CD4-positive, CD25-positive, alpha-beta regulatory T cell (primary cell): Measurements from ENCODE around the gene ZNF311. TPM values are rescaled to one million over a fixed set of nuclear protein-coding genes. Genes with fewer than 3 reads are reported as not detected.

ENCODE experiments used
- ATAC-seq, 2 donors: fragments of 150-1000 bp; cut with Tn5 transposase; one replicate each; pipeline ENCODE4 v1.10.0; 2021; ENCODE audit warnings: low read depth in 2 of 2, moderate number of reproducible peaks in 2 of 2, moderate library complexity in 1 of 2
- DNase-seq, 3 donors: peaks; one replicate each; pipeline versions ENCODE4 v3.0.0 to v3.0.0-alpha.2; 2012 to 2022; ENCODE audit warnings: mixed read lengths in 1 of 3
- H3K27ac ChIP-seq: one replicate; pipeline ENCODE4 v1.7.0; 2013; ENCODE audit warnings: mild to moderate bottlenecking, low read length; ENCODE audit not compliant: insufficient read depth, poor library complexity, severe bottlenecking
- H3K27me3 ChIP-seq: one replicate; pipeline ENCODE4 v1.7.0; 2013; ENCODE audit warnings: low read length; ENCODE audit not compliant: control insufficient read depth, insufficient read depth
- H3K36me3 ChIP-seq: one replicate; pipeline ENCODE4 v1.7.0; 2013; ENCODE audit warnings: mild to moderate bottlenecking, low read length, moderate library complexity; ENCODE audit not compliant: control insufficient read depth, insufficient read depth
- H3K4me1 ChIP-seq: 2 replicates; pipeline ENCODE4 v1.7.0; 2013; ENCODE audit warnings: mild to moderate bottlenecking, low read length; ENCODE audit not compliant: insufficient read depth, control insufficient read depth, poor library complexity, severe bottlenecking
- H3K4me3 ChIP-seq: one replicate; pipeline ENCODE4 v1.7.0; 2013; ENCODE audit warnings: low read depth, mild to moderate bottlenecking, low read length, moderate library complexity
- H3K9me3 ChIP-seq, 2 experiments: 1 replicate in 1 of 2; 2 replicates in 1 of 2; pipeline ENCODE4 v1.7.0; 2013; ENCODE audit warnings: low read length in 2 of 2, mild to moderate bottlenecking in 1 of 2, moderate library complexity in 1 of 2; ENCODE audit not compliant: control insufficient read depth in 2 of 2
- H3K27ac Mint-ChIP-seq, 3 donors: one replicate each; pipeline ENCODE4 v1.8.0; 2020 to 2022; ENCODE audit warnings: mild to moderate bottlenecking in 3 of 3, mixed read lengths in 3 of 3, moderate library complexity in 2 of 3
- H3K27me3 Mint-ChIP-seq: one replicate; pipeline ENCODE4 v1.8.0; 2022; ENCODE audit warnings: mild to moderate bottlenecking, mixed read lengths
- H3K36me3 Mint-ChIP-seq: one replicate; pipeline ENCODE4 v1.8.0; 2020; ENCODE audit warnings: mixed read lengths
- H3K4me1 Mint-ChIP-seq, 4 donors: one replicate each; pipeline ENCODE4 v1.8.0; 2020 to 2022; ENCODE audit warnings: mixed read lengths in 4 of 4, mild to moderate bottlenecking in 1 of 4
- H3K4me3 Mint-ChIP-seq, 4 donors: one replicate each; pipeline ENCODE4 v1.8.0; 2020 to 2022; ENCODE audit warnings: mild to moderate bottlenecking in 4 of 4, mixed read lengths in 4 of 4, moderate library complexity in 3 of 4
- H3K9me3 Mint-ChIP-seq, 7 donors: one replicate each; pipeline ENCODE4 v1.8.0; 2020 to 2022; ENCODE audit warnings: mixed read lengths in 7 of 7, mild to moderate bottlenecking in 3 of 7, moderate library complexity in 2 of 7
- polyA plus RNA-seq, 4 donors: library from polyadenylated mRNA; unstranded; fragments of 300-500 nt; fragmentation: Illumina TruSeq; gene quantifications; one replicate each; pipeline ENCODE4 v1.2.3, GENCODE V29; 2021
- total RNA-seq: library from RNA; stranded (reverse); gene quantifications from one replicate; pipeline ENCODE4 v1.2.3, GENCODE V29; 2022

ZNF311 gene
- total and polyA plus RNA-seq, 5 donors from 2014 or later = 0.13 to 0.54 TPM; not detected in 3

GRCh38 chr6:29019629-29020028 is 14.5 kb upstream of the ZNF311 start:
- H3K4me3 Mint-ChIP-seq = no peak overlapping the region
- H3K27ac Mint-ChIP-seq = no peak overlapping the region
- no peak overlapping the region for H3K4me3 ChIP-seq
- peaks cover 8% of the 10 kb centered on the region for H3K4me1 ChIP-seq
- peaks cover 0 to 17% (median 10%) of the 10 kb centered on the region in 4 donors for H3K4me1 Mint-ChIP-seq
- ATAC-seq (no peak), DNase-seq (no peak)
- H3K27ac ChIP-seq = no peak overlapping the region
- H3K36me3 ChIP-seq = no peaks in the 10 kb centered on the region
- H3K27me3 ChIP-seq = peaks cover 15% of the 10 kb centered on the region
- H3K36me3 Mint-ChIP-seq = no peaks in the 10 kb centered on the region
- H3K9me3 Mint-ChIP-seq = peaks cover 0 to 4% (median 0%) of the 10 kb centered on the region in 7 donors
- peaks cover 41% of the 10 kb centered on the region for H3K27me3 Mint-ChIP-seq
- H3K9me3 ChIP-seq = peaks cover 0 to 2% of the 10 kb centered on the region in 2 experiments

GRCh38 chr6:29017428-29017802 is 12.3 kb upstream of the ZNF311 start:
- peaks cover 0 to 2% of the 10 kb centered on the region in 2 experiments for H3K9me3 ChIP-seq
- H3K27me3 ChIP-seq = peaks cover 33% of the 10 kb centered on the region
- no peak overlapping the region for H3K4me3 ChIP-seq
- no peak for ATAC-seq
- H3K27ac Mint-ChIP-seq = no peak overlapping the region
- H3K9me3 Mint-ChIP-seq = peaks cover 0 to 4% (median 0%) of the 10 kb centered on the region in 7 donors
- peaks cover 55% of the 10 kb centered on the region for H3K27me3 Mint-ChIP-seq
- H3K27ac ChIP-seq = no peak overlapping the region
- H3K36me3 Mint-ChIP-seq = no peaks in the 10 kb centered on the region
- no peaks in the 10 kb centered on the region for H3K36me3 ChIP-seq
- peaks cover 0 to 17% (median 10%) of the 10 kb centered on the region in 4 donors for H3K4me1 Mint-ChIP-seq
- H3K4me3 Mint-ChIP-seq = peak overlapping the region; percentile 71 to 90 (median 86)
- no peak for DNase-seq
- peaks cover 8% of the 10 kb centered on the region for H3K4me1 ChIP-seq

- Mint-ChIP-seq H3K27ac (peak overlapping the region in 2 of 3 donors; percentile 32 to 65), H3K4me3 (peak overlapping the region; percentile 71 to 90 (median 86)), H3K4me1 (peaks cover 0 to 17% (median 11%) of the 10 kb centered on the region in 4 donors), H3K27me3 (peaks cover 53% of the 10 kb centered on the region), H3K9me3 (peaks cover 0 to 4% (median 0%) of the 10 kb centered on the region in 7 donors), H3K36me3 (no peaks in the 10 kb centered on the region)
- Histone ChIP-seq H3K9me3 (peaks cover 0 to 2% of the 10 kb centered on the region in 2 experiments), H3K36me3 (no peaks in the 10 kb centered on the region), H3K27me3 (peaks cover 35% of the 10 kb centered on the region), H3K4me1 (peaks cover 8% of the 10 kb centered on the region), H3K4me3 (peak overlapping the region; percentile 88), H3K27ac (no peak overlapping the region)
- peak; percentile 71 to 90 (median 81) for DNase-seq
- peak; percentile 81 for ATAC-seq
Measured at GRCh38 chr6:29016559-29017427, 11.7 kb upstream of the ZNF311 start.

GRCh38 chr6:29014729-29015608 is 9.9 kb upstream of the ZNF311 start:
- Mint-ChIP-seq H3K9me3 (peaks cover 0 to 4% (median 3%) of the 10 kb centered on the region in 7 donors), H3K36me3 (no peaks in the 10 kb centered on the region), H3K4me1 (peaks cover 7 to 23% (median 16%) of the 10 kb centered on the region in 4 donors), H3K4me3 (no peak overlapping the region), H3K27ac (no peak overlapping the region), H3K27me3 (peaks cover 58% of the 10 kb centered on the region)
- Histone ChIP-seq H3K36me3 (no peaks in the 10 kb centered on the region), H3K27ac (no peak overlapping the region), H3K4me1 (peaks cover 17% of the 10 kb centered on the region), H3K9me3 (peaks cover 0 to 2% of the 10 kb centered on the region in 2 experiments), H3K27me3 (peaks cover 40% of the 10 kb centered on the region), H3K4me3 (no peak overlapping the region)
- DNase-seq = peak in 2 of 3 donors; percentile 0 to 30
- ATAC-seq = no peak

GRCh38 chr6:29011276-29011734 is 6.2 kb upstream of the ZNF311 start:
- peaks cover 56% of the 10 kb centered on the region for H3K27me3 ChIP-seq
- peak overlapping the region in 2 of 3 donors; percentile 18 to 72 for H3K27ac Mint-ChIP-seq
- peak; percentile 18 to 54 (median 26) for DNase-seq
- H3K36me3 ChIP-seq = no peaks in the 10 kb centered on the region
- H3K4me1 Mint-ChIP-seq = peaks cover 8 to 16% (median 11%) of the 10 kb centered on the region in 4 donors
- H3K27me3 Mint-ChIP-seq = peaks cover 76% of the 10 kb centered on the region
- peak overlapping the region; percentile 57 to 96 (median 88) for H3K4me3 Mint-ChIP-seq
- no peak for ATAC-seq
- peak overlapping the region; percentile 15 for H3K27ac ChIP-seq
- H3K9me3 Mint-ChIP-seq = peaks cover 0 to 4% (median 2%) of the 10 kb centered on the region in 7 donors
- no peaks in the 10 kb centered on the region for H3K36me3 Mint-ChIP-seq
- peak overlapping the region; percentile 51 for H3K4me3 ChIP-seq
- H3K9me3 ChIP-seq = peaks cover 0 to 2% of the 10 kb centered on the region in 2 experiments
- peaks cover 14% of the 10 kb centered on the region for H3K4me1 ChIP-seq

GRCh38 chr6:29009358-29009757 is 4.2 kb upstream of the ZNF311 start:
- peaks cover 79% of the 10 kb centered on the region for H3K27me3 Mint-ChIP-seq

GRCh38 chr6:29008089-29008488 is 3.0 kb upstream of the ZNF311 start:
- Histone ChIP-seq H3K4me1 (peaks cover 15% of the 10 kb centered on the region), H3K27ac (no peak overlapping the region), H3K27me3 (peaks cover 46% of the 10 kb centered on the region), H3K36me3 (no peaks in the 10 kb centered on the region), H3K4me3 (no peak overlapping the region), H3K9me3 (no peaks in the 10 kb centered on the region)
- Mint-ChIP-seq H3K36me3 (no peaks in the 10 kb centered on the region), H3K27ac (no peak overlapping the region), H3K4me3 (no peak overlapping the region), H3K4me1 (peaks cover 11 to 28% (median 14%) of the 10 kb centered on the region in 4 donors), H3K27me3 (peaks cover 81% of the 10 kb centered on the region), H3K9me3 (peaks cover 0 to 7% (median 3%) of the 10 kb centered on the region in 7 donors)
- no peak for DNase-seq
- ATAC-seq = no peak

More at GRCh38 chr6:29009358-29009757, 4.2 kb upstream of the ZNF311 start:
- peaks cover 11 to 28% (median 14%) of the 10 kb centered on the region in 4 donors for H3K4me1 Mint-ChIP-seq
- no peak for DNase-seq
- H3K27ac Mint-ChIP-seq = no peak overlapping the region
- peaks cover 0 to 7% (median 3%) of the 10 kb centered on the region in 7 donors for H3K9me3 Mint-ChIP-seq
- no peak overlapping the region for H3K4me3 Mint-ChIP-seq
- no peak for ATAC-seq
- H3K27ac ChIP-seq = no peak overlapping the region
- H3K36me3 ChIP-seq = no peaks in the 10 kb centered on the region
- no peak overlapping the region for H3K4me3 ChIP-seq
- peaks cover 49% of the 10 kb centered on the region for H3K27me3 ChIP-seq
- no peaks in the 10 kb centered on the region for H3K9me3 ChIP-seq
- H3K4me1 ChIP-seq = peaks cover 15% of the 10 kb centered on the region
- H3K36me3 Mint-ChIP-seq = no peaks in the 10 kb centered on the region
